ENCODE data around the gene TMEM176A.

TMEM176A gene

DNA sequence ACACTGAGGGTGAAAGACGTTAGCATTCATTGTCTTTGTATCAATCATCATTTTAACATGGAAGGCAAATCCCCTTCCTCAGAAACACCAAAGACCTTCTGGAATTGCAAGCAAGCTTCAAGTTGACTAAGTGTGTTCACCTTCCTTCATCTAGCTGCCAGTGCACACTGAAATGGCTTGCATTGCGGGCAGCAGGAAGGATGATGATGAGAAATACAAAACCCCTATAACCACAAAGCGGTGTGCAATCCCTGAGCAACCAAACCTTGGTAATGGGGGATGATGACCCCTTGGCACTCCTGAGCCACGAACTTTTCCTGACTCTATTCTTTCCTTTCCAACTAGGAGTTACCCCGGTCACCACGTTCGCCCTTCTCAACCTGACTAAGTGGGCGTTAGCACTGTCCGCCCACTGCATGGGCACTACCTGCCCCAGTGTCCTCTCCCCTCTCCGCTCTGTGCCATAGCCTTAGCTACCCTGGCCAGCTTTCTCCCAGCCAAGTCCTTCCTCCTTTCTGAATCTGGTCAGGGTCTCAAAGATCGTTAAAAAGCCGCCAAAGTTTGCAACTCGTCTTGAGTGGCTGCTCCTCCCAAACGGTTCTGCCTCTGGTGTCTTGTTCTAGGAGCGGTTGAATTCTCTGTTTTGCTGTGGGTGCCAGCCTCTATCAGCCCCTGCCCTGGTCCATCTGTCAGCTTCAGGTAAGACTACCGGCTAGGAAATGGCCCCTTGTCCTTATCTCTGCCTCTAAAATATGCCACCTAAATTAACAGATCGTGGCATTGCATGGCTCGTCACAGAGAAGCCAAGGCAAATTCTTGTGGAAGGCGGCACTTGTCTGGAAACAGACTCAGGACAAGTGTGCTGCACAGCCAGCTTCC is 51.2 kb downstream of the TMEM176A start:
- DNase-seq, result no peak

- peak; percentile 23 for DNase-seq
These were observed 51.9 kb downstream of the TMEM176A start, which contains the start of gene AOC1 for GRCh38 chr7:150852371-150852905. TSS of gene AOC1 (plus strand) at chr7:150852517. CDS start at chr7:150856471, 3,954 bp downstream.

GRCh38 chr7:150854066-150855000 is 53.8 kb downstream of the TMEM176A start:
- no peak for DNase-seq

Measured in NCI-H146 (cell line).